ENCODE data around the gene GAGE1.

- TF ChIP-seq CTCF (IDR thresholded peaks at IDR 0.05), result no peak
- no peak for TF ChIP-seq EZH2 (IDR thresholded peaks at IDR 0.05; ENCODE audit: borderline replicate concordance, insufficient read depth, low read depth, low read length, poor library complexity, severe bottlenecking)
These were observed 19.8 kb downstream of the GAGE1 start for GRCh38 chrX:49618574-49618973.
